PC-3 (cell line): ENCODE data around the gene ZNF260. TPM values are rescaled to one million over a fixed set of nuclear protein-coding genes. Genes with fewer than 3 reads are reported as not detected.

Source experiments
- ATAC-seq: fragments of 200-7000 bp; cut with Tn5 transposase; 2 replicates; pipeline ENCODE4 v1.9.1; 2020; ENCODE audit warnings: mild to moderate bottlenecking, moderate library complexity
- BruUV-seq: library from RNA; stranded (reverse); fragments of 400-500 nt; replicated peaks from 2 replicates; lab custom pipeline; 2021; lab: Mats Ljungman, UMichigan
- CTCF ChIA-PET: fragments of 300-600 bp; sonication (Branson Sonifier 250); formaldehyde crosslinking; loops from one replicate; lab custom pipeline; 2022; ENCODE audit warnings: antibody characterized with exemption; lab: Charles Lee
- POLR2A ChIA-PET: fragments of 300-600 bp; sonication (Branson Sonifier 250); formaldehyde crosslinking; loops from one replicate; lab custom pipeline; 2022; ENCODE audit warnings: antibody characterized with exemption; ENCODE audit not compliant: unreplicated experiment; lab: Charles Lee
- DNase-seq: peaks from one replicate; pipeline ENCODE4 v3.0.0-alpha.2; 2015
- H2AFZ ChIP-seq: fragments of 300-600 bp; sonication (generic); 2 replicates; pipeline ENCODE4 v1.6.0; 2016; ENCODE audit warnings: antibody characterized with exemption, low read length
- H3F3A ChIP-seq: fragments of 300-600 bp; sonication (generic); one replicate; pipeline ENCODE4 v1.6.0; 2017; ENCODE audit warnings: antibody characterized with exemption, low read length, control low read depth, mild to moderate bottlenecking; ENCODE audit not compliant: unreplicated experiment
- H3K27ac ChIP-seq: fragments of 300-600 bp; sonication (generic); 2 replicates; pipeline ENCODE4 v1.5.1; 2016; ENCODE audit warnings: mild to moderate bottlenecking, low read length
- H3K27me3 ChIP-seq: fragments of 300-600 bp; sonication (generic); 2 replicates; pipeline ENCODE4 v1.6.1; 2016; ENCODE audit warnings: low read length, mixed read lengths
- H3K36me3 ChIP-seq: fragments of 300-600 bp; sonication (generic); 2 replicates; pipeline ENCODE4 v1.6.1; 2016; ENCODE audit warnings: low read depth, mixed run types, low read length, mixed read lengths
- H3K4me1 ChIP-seq: fragments of 300-600 bp; sonication (generic); 2 replicates; pipeline ENCODE4 v1.5.1; 2016; ENCODE audit warnings: low read length; ENCODE audit not compliant: insufficient read depth
- H3K4me2 ChIP-seq: fragments of 300-600 bp; sonication (generic); 2 replicates; pipeline ENCODE4 v1.6.0; 2016; ENCODE audit warnings: low read length
- H3K4me3 ChIP-seq: fragments of 300-600 bp; sonication (generic); 2 replicates; pipeline ENCODE4 v1.5.1; 2016; ENCODE audit warnings: mild to moderate bottlenecking, low read length, mixed read lengths
- H3K79me2 ChIP-seq: fragments of 300-600 bp; sonication (generic); 2 replicates; pipeline ENCODE4 v1.6.1; 2017; ENCODE audit warnings: low read length, mixed read lengths
- H3K9ac ChIP-seq: fragments of 300-600 bp; sonication (generic); 2 replicates; pipeline ENCODE4 v1.6.0; 2016; ENCODE audit warnings: mild to moderate bottlenecking, low read length
- H3K9me2 ChIP-seq: fragments of 300-600 bp; sonication (generic); replicated peaks from 2 replicates; pipeline ENCODE4 v1.6.1; 2016; ENCODE audit warnings: mixed run types, low read length, mixed read lengths
- H3K9me3 ChIP-seq: fragments of 300-600 bp; sonication (generic); 2 replicates; pipeline ENCODE4 v1.6.1; 2016; ENCODE audit warnings: low read length, mixed read lengths
- H4K20me1 ChIP-seq: fragments of 300-600 bp; sonication (generic); 2 replicates; pipeline ENCODE4 v1.6.1; 2016; ENCODE audit warnings: low read length, mixed read lengths
- EZH2 ChIP-seq: fragments of 300-600 bp; sonication (generic); IDR thresholded peaks from one replicate; pipeline ENCODE4 v1.6.1; 2017; ENCODE audit warnings: antibody characterized with exemption, mild to moderate bottlenecking, low read length; ENCODE audit not compliant: unreplicated experiment
- EZH2phosphoT487 ChIP-seq: fragments of 300-600 bp; sonication (generic); IDR thresholded peaks from 2 replicates; pipeline ENCODE4 v1.6.1; 2018; ENCODE audit warnings: mild to moderate bottlenecking, antibody characterized with exemption, low read length, borderline replicate concordance
- intact Hi-C: fragments of 100-400 bp; cut with micrococcal nuclease; formaldehyde crosslinking; loops from 2 replicates; pipeline ENCODE4 v1.9.0; 2023
- total RNA-seq: library from RNA; depleted of rRNA; stranded (reverse); fragments of >200 nt; gene quantifications from 2 replicates; pipeline ENCODE4 v1.2.3, GENCODE V29; 2014
- TF ChIP-seq, protein P1 (sequence below): fragments of 300-600 bp; sonication (generic); conservative IDR thresholded peaks from 2 replicates; pipeline ENCODE4 v1.5.1; 2017; ENCODE audit warnings: antibody characterized with exemption, low read depth, mild to moderate bottlenecking, low read length

ZNF260 gene
- total RNA-seq, 1 experiment from 2014 or later: 5.5 TPM

DNA sequence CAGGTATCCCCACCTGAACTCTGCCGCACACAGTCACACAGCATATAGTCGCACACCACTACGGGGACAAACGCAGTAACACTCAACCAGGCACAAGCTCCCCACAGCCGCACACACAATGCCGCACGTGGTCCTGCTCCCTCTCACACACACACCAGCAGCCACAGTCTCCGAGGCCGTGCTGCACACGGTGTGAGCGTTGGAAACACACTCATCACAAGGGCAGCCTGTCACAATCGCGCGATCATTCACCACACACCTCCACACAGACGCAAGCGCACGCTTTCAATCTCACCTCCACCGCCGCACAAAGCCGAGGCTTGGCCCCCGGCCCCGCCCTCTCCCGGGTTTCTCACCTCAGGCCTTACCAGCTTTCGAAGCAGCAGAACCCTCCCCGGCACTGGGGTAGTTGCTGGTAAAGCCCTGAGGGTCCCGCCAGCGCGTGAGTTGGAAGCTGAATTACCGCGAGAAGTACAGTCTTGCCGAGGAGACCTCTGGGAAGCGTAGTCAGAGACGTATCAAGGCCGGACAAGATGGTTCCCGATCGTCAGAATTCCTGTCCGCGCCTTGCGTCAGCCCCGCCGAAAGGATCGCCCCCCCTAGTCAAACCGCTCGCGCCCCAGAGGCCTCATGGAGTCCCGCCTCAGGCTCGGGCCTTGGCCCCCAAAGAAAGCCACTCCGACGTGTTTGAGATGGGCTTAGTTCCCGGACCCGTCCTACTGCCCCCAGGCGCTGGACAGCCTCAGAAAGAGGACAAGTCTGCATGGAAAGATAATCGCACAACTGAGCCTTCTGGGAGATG is 38.8 kb downstream of the ZNF260 start, which contains the start of gene ZNF566:
Gene ZNF566, minus strand, starts transcription at position 444 of the 802 bp plus-strand sequence. CDS start 13,004 bp downstream, outside the sequence.
- Histone ChIP-seq H3K4me1 (no peaks in the 10 kb centered on the region), H3F3A (no peaks in the 10 kb centered on the region), H3K9ac (peak within 1 kb of the TSS; percentile 94), H3K4me2 (peak within 1 kb of the TSS; percentile 97), H3K27me3 (no peaks in the 10 kb centered on the region), H2AFZ (peak within 1 kb of the TSS; percentile 99), H3K36me3 (peaks cover 14% of the 10 kb centered on the region; the same call in 1 of the 2 replicates), H3K79me2 (peaks cover 30% of the 10 kb centered on the region), H3K27ac (peak within 1 kb of the TSS; percentile 83), H3K4me3 (peak within 1 kb of the TSS; percentile 96), H3K9me3 (no peaks in the 10 kb centered on the region), H3K9me2 (no peaks in the 10 kb centered on the region), H4K20me1 (no peaks in the 10 kb centered on the region)
- TSS peak; percentile 95 for BruUV-seq
- ATAC-seq (peak; percentile 89), DNase-seq (peak; percentile 91)
- intact Hi-C loops: no loop called here
- ChIA-PET POLR2A (interaction anchor here (0.6 kb wide), 1 partner anchor 69 kb away, joined by 4 read pairs; no protein-coding TSS in a partner anchor), CTCF (no interaction called here)
- TF ChIP-seq EZH2: no peak
- TF ChIP-seq, protein P1, sequence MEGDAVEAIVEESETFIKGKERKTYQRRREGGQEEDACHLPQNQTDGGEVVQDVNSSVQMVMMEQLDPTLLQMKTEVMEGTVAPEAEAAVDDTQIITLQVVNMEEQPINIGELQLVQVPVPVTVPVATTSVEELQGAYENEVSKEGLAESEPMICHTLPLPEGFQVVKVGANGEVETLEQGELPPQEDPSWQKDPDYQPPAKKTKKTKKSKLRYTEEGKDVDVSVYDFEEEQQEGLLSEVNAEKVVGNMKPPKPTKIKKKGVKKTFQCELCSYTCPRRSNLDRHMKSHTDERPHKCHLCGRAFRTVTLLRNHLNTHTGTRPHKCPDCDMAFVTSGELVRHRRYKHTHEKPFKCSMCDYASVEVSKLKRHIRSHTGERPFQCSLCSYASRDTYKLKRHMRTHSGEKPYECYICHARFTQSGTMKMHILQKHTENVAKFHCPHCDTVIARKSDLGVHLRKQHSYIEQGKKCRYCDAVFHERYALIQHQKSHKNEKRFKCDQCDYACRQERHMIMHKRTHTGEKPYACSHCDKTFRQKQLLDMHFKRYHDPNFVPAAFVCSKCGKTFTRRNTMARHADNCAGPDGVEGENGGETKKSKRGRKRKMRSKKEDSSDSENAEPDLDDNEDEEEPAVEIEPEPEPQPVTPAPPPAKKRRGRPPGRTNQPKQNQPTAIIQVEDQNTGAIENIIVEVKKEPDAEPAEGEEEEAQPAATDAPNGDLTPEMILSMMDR: no peak
- TF ChIP-seq EZH2phosphoT487: no peak

DNA sequence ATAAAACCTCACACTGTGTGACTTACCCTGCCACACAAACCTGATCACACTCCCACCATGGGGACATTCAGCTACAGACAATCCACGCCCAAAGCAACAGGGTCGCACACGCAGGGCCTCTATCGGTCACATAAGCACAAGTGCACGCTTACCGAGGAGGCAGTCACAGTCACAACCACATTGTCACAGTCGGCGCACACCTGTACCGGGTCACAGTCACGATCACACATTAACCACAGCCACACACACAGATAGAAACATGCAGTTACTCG is 39.3 kb downstream of the ZNF260 start:
- ATAC-seq: peak; percentile 14
- Histone ChIP-seq H3K27ac (peak overlapping the region; percentile 83), H3K9ac (peak overlapping the region; percentile 94), H3F3A (no peaks in the 10 kb centered on the region), H3K79me2 (peaks cover 30% of the 10 kb centered on the region), H3K9me2 (no peaks in the 10 kb centered on the region), H3K4me3 (peak overlapping the region; percentile 96), H2AFZ (peak overlapping the region; percentile 99), H3K4me2 (peak overlapping the region; percentile 97), H3K9me3 (no peaks in the 10 kb centered on the region), H3K27me3 (no peaks in the 10 kb centered on the region), H4K20me1 (no peaks in the 10 kb centered on the region), H3K36me3 (peaks cover 14% of the 10 kb centered on the region; the same call in 1 of the 2 replicates), H3K4me1 (no peaks in the 10 kb centered on the region)
- ChIA-PET CTCF (no interaction called here), POLR2A (no interaction called here)
- intact Hi-C loops: no loop called here
- peak; percentile 12 for DNase-seq
- no peak for TF ChIP-seq EZH2phosphoT487
- TF ChIP-seq, protein P1: 0 out of 2 replicates have a peak, but pooled peaks have one; percentile 16
- TF ChIP-seq EZH2: no peak
- no TSS peak for BruUV-seq
